HG02759 (cell line): ENCODE data around the gene KCTD4.

ENCODE experiments used
- ATAC-seq: cut with Tn5 transposase; IDR thresholded peaks from one replicate; pipeline ENCODE4 v1.9.1; 2021; ENCODE audit warnings: mild to moderate bottlenecking, moderate library complexity; ENCODE audit not compliant: unreplicated experiment

KCTD4 gene

DNA sequence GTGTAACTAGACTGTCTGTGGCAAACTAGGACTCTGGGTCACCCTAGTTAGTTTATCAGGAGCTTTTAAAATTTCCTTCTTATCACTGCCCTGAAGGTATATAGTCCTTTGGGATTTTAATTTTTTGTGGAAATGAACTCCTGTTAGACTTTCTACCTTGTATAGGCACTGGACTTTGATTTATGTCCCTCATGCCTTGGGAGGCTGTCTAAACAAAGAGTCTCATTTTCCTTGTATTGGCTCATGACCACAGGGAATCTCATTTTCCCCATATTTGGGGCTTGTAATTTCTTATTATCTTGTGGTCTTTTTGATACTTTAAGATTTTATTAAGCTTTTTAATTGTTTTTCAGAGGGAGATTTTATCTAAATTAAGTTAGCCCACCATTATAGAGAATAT lies 21.4 kb downstream of the KCTD4 start:
- no peak for ATAC-seq

DNA sequence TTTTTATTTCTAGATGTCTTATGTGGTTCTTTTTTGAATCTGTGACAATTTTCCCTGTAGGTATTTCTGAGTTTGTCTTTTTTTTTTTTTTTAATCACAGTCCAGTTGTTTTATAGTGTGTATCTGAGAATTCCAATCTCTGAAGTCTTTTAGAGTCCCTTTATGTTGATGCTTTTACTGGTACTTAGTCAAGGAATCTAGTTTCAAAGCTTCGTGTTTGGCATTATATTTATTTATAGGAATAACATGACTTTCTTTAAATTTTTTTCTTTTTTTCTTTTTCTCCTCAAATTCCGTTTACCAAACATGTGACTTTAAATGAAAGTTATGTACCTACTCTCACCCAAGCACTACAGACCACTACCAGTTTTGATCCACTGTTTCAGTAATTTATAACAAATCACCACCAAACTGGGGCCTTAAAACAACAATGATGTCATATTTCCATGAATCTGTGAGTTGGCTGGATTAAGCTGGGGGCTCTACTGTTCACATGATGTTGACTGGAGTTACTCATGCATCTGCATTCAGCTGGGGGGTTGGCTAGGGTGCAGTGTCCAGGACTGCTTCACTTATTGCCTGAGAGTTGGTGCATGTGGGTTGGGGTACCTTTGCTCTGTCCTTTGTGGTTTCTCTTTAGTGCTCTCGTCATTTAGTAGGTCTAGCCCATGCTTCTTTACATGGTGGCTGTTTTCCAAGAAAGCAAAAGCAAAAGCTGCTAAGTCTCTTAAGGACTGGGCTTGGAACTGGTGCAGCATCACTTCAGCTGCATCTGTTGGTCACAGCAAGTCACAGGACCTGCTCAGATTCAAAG lies 22.3 kb downstream of the KCTD4 start:
- no peak for ATAC-seq

DNA sequence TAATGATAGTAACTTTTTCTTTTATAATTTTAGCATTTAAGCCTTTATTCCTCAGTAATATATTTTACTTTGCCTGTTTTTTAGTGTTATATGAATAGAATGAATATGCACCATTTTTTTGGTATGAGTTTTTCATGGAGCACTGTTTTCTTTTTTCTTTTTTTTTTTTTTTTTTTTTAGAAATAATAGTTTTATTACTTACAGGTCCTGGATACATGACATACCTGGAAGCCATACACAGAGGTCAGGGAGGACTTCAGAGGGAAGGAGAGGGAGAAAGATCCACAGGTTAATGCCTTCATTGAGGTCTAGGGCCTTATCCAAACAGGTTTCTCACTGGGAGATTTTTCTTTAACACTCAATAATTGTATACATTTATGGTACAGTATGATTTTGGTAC lies 26.4 kb downstream of the KCTD4 start:
- ATAC-seq: no peak

DNA sequence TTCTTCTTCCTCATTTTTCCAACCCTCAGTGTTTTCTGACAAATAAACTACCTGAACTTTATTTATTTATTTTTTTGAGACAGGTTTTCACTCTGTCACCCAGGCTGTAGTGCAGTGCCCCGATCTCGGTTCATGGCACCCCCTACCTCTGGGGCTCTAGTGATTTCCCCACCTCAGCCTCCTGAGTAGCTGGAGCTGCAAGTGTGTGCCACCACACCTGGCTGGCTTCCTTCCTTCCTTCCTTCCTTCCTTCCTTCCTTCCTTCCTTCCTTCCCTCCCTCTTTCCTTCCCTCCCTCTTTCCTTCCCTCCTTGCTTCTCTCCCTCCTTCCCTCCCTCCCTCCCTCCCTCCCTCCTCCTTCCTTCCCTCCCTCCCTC lies 32.3 kb downstream of the KCTD4 start:
- ATAC-seq: no peak

DNA sequence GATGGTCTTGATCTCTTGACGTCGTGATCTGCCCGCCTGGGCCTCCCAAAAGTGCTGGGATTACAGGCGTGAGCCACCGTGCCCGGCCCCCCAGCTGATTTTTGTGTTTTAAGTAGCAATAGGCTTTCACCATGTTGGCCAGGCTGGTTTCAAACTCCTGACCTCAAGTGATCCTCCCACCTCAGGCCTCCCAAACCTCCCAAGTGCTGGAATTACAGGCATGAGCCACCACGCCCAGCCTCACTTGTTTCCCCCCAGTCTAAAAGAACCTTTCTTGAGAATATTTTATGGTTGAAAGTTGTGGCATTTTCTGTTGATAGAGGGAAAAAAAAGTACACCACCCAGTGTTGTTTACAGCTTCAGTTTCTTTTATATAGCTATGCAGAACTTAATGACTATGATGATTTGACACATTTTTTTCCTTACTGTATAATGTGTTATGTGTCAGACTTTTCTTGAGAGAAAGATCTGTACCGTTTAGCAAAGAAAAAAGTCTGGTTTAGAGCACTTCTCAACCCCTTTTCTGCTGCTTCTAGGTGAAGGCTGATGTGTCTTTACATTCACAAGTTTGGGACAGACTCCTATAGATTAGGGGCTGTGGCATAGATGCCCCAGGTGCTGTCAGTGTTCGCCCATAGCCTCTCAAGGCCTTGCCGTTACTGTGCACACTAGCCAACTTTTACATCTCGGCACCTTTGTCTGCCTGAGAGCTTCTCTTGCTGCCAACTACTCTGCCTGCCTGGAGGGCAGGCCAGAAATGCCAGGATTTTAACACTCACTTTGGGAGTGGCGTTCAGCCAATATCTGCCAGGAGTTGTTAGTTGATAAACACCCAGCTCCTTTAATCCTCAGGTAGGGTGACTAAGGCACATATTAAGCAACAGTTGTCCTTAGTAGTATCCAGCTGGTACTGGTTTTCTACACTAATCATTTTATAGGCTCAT lies 33.0 kb downstream of the KCTD4 start:
- no peak for ATAC-seq

DNA sequence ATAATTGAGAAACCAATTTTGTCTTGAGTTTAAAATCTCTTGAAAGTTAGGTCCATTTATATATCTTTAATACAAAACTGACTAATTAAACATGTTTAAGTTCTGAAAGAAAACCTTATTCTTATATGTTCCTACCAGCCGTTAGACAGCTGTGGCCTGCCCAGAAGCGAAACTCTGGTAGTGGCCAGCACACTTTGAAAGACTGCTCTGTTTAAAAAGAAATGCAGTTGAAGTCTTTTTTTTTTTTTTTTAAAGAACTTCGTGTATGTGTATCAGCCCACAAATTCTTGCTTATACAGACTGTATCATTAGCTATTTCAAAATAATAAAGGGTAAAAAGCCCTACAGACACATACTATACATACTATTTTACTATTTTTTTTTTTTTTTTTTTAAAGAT lies 34.0 kb downstream of the KCTD4 start:
- ATAC-seq: no peak

DNA sequence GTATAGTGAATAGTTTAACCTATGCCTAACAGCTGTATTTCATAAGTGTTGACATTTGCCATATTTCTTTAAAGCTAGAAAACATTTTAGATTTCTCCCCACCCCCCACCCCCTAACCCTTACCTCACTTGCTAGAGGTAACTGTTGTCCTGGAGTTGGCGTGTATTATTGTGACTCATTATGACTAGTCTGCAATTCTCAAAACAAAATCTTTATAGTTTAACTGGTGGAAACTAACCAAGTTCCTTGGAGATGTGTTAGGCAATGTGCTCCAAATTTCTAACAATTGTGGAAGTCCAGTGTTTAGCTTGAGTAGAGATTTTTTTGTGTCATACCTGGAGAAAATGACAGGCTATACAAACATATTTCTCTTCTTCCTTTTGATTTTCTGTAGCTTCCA lies 38.0 kb downstream of the KCTD4 start:
- ATAC-seq: no peak

DNA sequence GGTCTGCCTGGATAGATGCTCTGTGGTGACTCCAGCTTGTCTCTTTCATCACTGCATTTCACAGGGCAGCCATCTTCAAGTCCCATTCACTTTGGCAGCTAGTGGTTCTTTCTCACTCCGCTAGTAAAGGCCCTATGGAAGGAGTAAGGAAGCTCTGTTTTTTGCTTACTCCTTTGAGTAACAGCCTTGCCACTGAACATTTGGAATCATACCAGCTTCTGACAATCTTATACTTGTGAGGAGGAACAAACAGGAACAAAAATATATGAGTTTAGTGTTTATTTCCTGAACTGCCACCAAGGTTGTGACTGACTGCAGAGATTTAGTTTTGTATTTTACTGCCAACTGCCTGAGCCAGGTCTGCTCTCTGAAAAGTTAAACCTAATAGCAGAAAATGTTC lies 38.7 kb downstream of the KCTD4 start:
- ATAC-seq: no peak

DNA sequence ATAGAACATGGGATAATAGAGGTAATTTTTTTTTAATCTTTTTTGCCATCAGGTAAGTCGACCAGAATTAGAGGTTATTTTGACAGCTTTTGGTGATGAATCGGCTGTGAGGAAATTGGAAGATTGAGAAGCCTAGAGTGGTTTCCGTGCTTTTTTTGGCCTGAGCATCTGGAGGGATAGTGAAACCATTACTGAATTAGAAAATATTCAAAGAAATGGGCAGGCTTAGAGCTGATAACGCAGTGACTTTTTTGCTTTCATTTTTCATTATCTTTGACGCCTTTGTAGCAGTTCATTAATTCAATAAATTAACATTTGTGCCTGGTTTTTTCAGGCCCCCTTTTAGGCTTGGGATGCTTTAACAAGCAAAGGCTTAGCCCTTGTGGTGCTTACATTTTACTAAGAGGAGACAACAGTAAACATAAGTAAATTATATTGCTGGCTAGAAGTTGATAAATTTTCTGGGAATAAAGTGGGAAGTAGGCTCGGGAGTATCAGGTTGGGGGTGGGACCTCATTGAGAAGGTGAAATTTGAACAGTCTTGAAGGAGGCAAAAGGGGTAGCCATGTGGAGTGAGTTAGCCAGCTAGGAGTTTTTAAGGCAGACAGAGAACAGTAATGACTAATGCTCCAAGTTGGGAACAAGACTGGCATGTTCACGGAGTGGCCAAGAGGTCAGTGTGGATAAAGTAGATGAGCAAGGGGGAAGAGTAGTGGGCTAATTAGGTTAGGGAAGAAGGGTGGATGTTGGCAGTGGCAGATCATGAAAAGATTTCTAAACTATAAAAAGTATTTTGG lies 44.1 kb downstream of the KCTD4 start:
- no peak for ATAC-seq

DNA sequence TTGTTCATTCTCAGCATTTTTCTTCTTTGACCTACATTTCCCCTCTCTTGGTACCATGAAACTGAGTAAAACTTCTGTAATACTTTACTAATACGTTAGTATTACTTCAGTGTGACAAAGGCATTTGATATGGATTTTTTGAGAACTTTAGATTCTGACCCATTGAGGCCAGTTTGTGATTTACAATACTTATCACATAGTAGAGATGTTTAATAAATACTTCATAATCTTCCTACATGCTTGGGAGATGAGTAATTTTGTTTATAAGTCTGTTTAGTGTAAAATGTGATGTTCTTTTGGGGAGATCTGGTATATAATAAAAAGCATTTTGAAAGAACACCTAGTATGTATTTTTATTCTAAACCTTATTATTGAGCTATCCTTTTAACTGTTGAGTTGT lies 50.9 kb downstream of the KCTD4 start:
- no peak for ATAC-seq

DNA sequence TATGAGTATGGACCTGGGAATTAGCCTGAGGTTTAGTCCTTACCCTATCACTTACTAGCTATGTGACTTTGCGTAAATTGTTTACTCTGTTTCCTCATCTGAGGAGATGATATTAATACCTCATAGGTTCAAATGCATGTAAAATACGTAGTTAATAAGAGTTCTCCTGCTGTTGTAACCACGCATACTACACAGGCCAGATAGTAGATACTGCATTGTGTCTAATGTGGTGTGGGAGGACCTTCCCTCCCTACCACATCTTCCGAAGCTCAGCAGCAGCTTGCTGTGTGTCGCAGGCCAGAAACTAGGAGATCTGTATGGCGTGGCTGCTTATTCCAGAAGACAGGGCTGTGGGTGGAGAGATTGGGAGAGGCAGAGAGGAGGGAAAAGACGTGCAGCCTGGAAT lies 57.5 kb downstream of the KCTD4 start:
- ATAC-seq: no peak
